SIG-M5 treated with dmso at 0.1 percent for 504 hours (cell line): ENCODE results near the gene PHF21A.
"Not testable (repeated sequence)": the region's sequence is repeated elsewhere in the genome, so short reads cannot be mapped to it uniquely, and the experiment has no call there.

Experiments
- DNase-seq: peaks from one replicate; lab custom pipeline; 2025; ENCODE audit not compliant: unreplicated experiment; lab: John Stamatoyannopoulos, UW

The PHF21A gene

GRCh38 chr11:46038529-46038928 is 82.7 kb downstream of the PHF21A start:
- DNase-seq = no peak

DNA sequence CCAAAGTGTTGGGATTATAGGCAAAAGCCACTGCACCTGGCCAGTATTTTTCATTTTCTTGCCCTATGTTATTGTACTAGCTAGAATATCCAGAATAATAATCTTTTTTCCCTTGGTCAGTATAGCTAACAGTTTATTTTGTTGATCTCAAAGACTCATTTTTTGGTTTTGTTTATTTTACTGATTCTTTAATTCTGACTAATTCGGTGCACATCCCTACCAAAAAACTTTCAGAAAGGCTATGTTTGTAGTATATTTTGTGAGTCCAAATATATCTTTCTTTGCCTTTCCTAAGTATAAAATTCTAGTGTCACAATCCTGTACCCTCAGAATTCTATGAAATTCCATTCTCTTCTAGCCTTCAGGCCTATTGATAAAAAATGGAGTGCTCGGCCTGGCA is 84.3 kb downstream of the PHF21A start:
- no peak for DNase-seq

GRCh38 chr11:46036009-46036408 is 85.2 kb downstream of the PHF21A start:
- DNase-seq = no peak

GRCh38 chr11:46034041-46034440 is 87.2 kb downstream of the PHF21A start:
- DNase-seq = no peak

DNA sequence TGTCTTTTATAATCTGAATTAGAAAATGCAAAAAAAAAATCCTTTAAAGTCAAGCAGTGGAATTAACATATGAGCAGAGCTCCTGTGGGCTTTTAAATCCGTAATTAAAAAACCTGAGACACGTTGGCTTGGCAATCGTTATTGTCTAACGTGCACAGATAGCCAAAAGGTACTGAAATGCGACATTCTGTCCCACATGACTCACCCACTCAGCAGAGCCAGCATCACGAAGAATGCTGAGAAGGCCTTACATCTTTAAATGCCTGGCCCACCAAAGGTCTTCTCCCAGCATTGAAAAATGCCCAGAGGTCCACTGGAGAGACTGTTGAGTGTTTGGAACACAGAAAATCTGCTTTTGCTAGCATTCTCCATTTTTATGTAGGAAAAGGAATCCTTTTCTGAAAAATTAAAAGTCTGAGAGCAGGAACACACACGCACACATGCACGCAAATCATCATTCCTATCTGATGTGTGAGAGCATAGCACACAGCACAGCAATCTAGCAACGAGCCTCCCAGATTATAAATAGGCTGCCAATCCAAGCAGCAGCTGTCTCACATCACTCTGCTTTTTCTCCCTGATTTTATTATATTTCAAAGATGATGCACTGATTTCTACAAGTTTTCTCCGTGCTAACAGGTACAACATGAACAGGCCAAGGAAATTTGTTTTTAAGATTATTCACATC is 94.5 kb downstream of the PHF21A start:
- no peak for DNase-seq

DNA sequence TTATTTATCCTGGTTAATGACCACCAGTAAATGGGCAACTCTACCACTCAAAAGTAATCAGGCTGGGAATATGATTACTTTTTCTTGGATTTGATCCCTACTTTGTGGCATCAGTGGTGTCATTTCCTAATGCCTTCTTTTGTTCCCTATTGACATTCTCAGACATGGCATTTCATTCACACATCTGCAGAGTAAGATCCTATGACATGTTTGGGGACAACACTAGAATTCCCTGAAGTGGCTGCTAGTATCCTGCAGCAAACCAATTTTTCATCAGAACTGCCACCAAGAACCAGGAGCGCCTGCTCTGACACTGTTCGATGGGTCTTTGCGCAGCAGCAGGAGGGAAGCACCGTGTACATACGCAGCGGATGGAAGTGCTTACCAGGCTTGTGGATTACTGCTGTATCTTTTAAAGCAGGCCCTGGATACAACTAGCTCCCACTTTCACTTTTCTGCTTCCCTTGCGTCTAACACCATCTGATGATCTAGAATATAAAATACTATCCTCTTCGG is 101.1 kb downstream of the PHF21A start:
- DNase-seq = no peak

GRCh38 chr11:46018651-46019050 is 102.6 kb downstream of the PHF21A start:
- no peak for DNase-seq

GRCh38 chr11:46017341-46017740 is 103.9 kb downstream of the PHF21A start:
- no peak for DNase-seq

GRCh38 chr11:46015941-46016340 is 105.3 kb downstream of the PHF21A start:
- DNase-seq = no peak

DNA sequence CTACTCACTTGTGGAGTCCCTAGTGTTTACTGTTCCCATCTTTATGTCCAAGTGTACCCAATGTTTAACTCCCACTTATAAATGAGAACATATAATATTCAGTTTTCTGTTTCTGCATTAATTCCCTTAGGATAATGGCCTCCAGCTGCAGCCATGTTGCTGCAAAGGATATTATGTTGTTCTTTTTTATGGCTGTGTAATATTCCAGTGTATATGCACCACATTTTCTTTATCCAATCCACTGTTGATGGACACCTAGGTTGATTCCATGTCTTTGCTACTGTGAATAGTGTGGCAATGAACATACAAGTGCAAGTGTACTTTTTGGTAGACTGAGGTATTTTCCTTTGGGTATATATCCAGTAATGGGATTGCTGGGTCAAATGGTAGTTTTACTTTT is 107.1 kb downstream of the PHF21A start:
- not testable (repeated sequence) for DNase-seq

- no peak for DNase-seq
Measured at GRCh38 chr11:46012185-46012584, 109.1 kb downstream of the PHF21A start.

DNA sequence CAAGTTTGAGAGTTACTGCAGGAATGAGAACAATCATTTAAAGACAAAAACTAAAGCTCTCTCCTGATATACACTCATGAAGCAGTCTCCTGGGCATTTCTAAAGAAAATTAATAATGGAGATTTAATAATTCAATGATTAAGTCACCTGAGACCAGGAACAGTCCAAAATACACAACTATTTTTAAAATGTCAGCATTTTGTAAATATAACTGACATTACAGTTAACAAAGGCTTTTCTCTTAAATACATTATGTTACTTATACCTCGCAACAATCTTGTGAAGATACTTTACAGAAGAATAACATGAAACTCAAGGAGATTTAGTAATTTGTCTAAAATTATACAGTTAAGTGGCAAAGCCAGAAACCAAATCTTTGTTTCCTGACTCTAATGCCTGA is 111.2 kb downstream of the PHF21A start:
- DNase-seq = no peak

DNA sequence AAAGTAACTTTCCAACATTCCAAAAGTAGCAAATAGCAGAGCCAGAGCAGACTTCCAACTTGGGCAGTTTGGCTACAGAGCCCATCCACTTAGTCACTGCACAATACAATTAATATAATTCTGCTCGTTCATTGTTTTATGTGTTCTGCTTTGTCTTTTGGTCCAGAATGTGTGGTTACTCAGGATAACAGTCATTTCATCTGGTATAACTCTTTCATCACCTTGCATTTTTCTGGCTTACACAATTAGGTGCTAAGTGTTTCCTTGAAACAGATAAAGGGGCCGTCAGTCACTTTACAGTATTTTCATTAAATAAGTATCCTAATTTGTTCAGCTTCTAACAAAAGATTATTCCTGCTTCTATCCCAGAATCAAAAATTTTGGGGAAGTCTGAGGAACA is 111.6 kb downstream of the PHF21A start:
- no peak for DNase-seq

GRCh38 chr11:46006418-46007070 is 114.7 kb downstream of the PHF21A start:
- peak; percentile 70 for DNase-seq

GRCh38 chr11:46003572-46003971 is 117.7 kb downstream of the PHF21A start:
- peak; percentile 60 for DNase-seq

- no peak for DNase-seq
Measured at GRCh38 chr11:46002189-46002588, 119.1 kb downstream of the PHF21A start.

- no peak for DNase-seq
Measured at GRCh38 chr11:46001448-46001914, 119.8 kb downstream of the PHF21A start.

- no peak for DNase-seq
Measured at GRCh38 chr11:45997599-45997998, 123.7 kb downstream of the PHF21A start.

DNA sequence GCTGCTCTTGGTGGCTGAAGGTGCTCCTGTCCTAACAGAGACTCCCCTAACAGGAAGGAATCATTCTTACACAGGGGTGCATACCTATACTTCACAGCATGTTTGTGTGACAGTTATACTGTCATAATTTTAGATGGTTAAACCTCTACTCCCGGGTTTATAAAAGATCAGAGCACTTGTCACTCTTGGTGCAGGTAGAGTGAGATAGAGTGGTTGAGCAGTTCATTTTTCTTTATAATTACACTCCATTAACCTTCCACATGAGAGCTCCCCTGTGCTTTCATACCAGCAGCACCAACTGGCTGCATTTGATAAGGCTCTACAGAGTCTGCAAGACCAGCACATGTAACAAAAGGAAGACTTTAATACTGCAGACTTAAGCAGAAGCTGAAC is 125.9 kb downstream of the PHF21A start:
- DNase-seq = no peak

DNA sequence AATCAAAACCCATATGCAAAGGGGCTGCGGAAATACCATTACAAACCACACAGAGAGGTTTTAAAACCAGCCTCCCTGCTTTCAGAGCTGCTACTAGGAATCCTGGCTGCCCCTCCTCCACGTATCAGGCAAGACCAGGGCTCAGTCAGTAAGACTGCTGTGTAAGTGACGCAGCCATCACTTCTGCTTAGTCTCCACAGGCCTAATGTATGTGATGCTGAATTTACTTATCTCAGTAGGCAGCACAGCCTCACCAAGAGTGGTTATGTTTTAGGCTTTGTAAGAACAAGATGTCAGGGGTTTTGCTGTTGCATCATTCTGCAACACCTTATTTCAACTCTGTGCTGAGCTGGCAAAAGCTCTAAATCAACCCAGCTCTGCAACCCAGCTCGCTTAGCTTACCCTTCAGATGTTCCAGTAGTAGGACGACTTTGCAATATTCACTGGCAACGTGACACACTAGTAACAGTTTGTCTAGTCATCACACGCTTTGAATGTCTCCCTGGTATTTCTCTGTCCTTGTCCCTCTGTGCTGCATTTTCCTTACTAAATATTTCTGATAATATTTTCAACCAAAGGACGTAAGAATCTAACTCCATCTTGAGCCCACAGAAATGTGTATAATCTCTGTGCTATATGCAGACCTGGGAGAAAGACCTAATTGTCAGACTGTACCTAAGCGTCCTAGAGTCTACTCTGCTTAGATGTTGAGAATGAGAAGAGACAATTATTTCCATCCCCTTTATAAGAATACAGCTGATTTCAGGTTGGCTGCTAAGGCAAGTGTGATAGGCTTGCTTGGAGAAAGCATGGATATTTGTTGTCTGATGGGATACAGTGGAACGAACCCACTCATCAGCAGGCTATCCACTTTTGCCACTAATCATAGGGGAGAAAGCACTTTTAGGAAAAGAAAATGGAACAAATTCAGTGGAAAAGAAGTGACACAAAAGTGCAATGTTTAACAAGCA is 126.6 kb downstream of the PHF21A start:
- no peak for DNase-seq

DNA sequence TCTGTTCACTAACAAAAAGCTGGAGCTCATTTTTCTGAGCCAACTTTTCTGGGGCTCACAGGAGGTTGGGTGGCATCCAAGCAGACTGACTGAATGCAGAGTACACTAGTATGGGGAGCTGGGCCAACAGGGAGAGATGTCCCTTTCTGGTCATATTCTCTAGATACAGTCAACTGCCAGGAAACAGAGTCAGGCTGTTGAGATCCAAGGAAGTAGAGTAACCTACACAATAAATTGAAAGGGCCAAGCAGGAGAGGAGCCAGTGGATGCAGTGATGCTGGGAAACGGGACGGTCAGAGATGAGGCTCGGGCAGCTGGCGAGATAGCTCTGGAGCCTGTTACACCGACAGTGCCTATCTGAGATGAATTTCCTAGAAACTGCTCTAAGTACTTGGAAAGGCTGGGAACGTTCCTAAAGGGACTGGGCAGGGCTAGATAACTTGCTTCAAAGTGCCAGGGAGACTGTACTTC is 127.7 kb downstream of the PHF21A start:
- DNase-seq = no peak
